ENCODE measurements around the gene RTP5.
"Not testable (repeated sequence)": the region's sequence is repeated elsewhere in the genome, so short reads cannot be mapped to it uniquely, and the experiment has no call there.

Gene RTP5

GRCh38 chr2:241904011-241904718, 34.6 kb downstream of the RTP5 start:
- DNase-seq, result no peak

- DNase-seq, result no peak
Observed at GRCh38 chr2:241904791-241905710, 35.5 kb downstream of the RTP5 start.

GRCh38 chr2:241905716-241906377, 36.3 kb downstream of the RTP5 start:
- DNase-seq, result no peak

- not testable (repeated sequence) for DNase-seq
Observed at GRCh38 chr2:241906378-241906770, 36.8 kb downstream of the RTP5 start.

- no peak for DNase-seq
Observed at GRCh38 chr2:241906826-241907570, 37.5 kb downstream of the RTP5 start.

GRCh38 chr2:241907831-241908230, 38.3 kb downstream of the RTP5 start:
- DNase-seq, result not testable (repeated sequence)

GRCh38 chr2:241908686-241909420, 39.3 kb downstream of the RTP5 start:
- DNase-seq, result no peak

- no peak for DNase-seq
Observed at GRCh38 chr2:241909769-241910168, 40.2 kb downstream of the RTP5 start.

GRCh38 chr2:241910604-241911520, 41.3 kb downstream of the RTP5 start:
- peak; percentile 30 for DNase-seq

GRCh38 chr2:241911551-241911950, 42.0 kb downstream of the RTP5 start:
- DNase-seq, result no peak

GRCh38 chr2:241912021-241912555, 42.6 kb downstream of the RTP5 start:
- DNase-seq, result no peak

GRCh38 chr2:241913703-241914102, 44.2 kb downstream of the RTP5 start:
- DNase-seq, result no peak

GRCh38 chr2:241914542-241914941, 45.0 kb downstream of the RTP5 start:
- DNase-seq, result no peak

- not testable (repeated sequence) for DNase-seq
Observed at GRCh38 chr2:241921631-241922030, 52.1 kb downstream of the RTP5 start.

- DNase-seq, result no peak
Observed at GRCh38 chr2:241922411-241922810, 52.9 kb downstream of the RTP5 start.

- DNase-seq, result not testable (repeated sequence)
Observed at GRCh38 chr2:241922816-241923601, 53.5 kb downstream of the RTP5 start.

All from fibroblast of skin of right biceps (primary cell).